NB4 (cell line): ENCODE results near the gene LMO1.

Experiments used
- POLR2A ChIP-seq: IDR thresholded peaks from 2 replicates; pipeline ENCODE4 v1.6.1; 2011; ENCODE audit warnings: mild to moderate bottlenecking; ENCODE audit not compliant: insufficient read length; ENCODE audit errors: extremely low read depth
- TF ChIP-seq, protein P1 (sequence below): IDR thresholded peaks from one replicate; pipeline ENCODE4 v1.5.1; 2012; ENCODE audit warnings: low read depth, low read length

DNA sequence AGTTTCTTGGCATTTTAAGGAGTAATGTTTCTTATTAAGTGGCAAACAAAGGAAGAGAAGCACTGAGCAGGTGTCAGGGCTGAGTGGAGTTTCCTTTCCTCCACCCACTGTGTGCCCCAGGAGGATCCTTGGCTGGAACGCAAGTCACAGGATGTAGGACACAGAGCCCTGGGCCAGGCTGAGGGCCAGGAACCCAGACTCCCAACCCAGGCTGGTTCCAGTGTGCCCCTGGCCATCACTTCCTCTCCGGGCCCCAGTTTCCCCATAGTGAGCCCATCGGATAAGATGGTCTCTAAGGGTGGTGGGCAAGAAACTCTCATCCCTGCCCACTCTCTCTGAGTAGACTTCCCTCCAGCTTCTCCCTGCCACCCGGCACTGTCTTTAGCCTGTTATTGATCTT, 45.3 kb downstream of the LMO1 start:
- TF ChIP-seq, protein P1, sequence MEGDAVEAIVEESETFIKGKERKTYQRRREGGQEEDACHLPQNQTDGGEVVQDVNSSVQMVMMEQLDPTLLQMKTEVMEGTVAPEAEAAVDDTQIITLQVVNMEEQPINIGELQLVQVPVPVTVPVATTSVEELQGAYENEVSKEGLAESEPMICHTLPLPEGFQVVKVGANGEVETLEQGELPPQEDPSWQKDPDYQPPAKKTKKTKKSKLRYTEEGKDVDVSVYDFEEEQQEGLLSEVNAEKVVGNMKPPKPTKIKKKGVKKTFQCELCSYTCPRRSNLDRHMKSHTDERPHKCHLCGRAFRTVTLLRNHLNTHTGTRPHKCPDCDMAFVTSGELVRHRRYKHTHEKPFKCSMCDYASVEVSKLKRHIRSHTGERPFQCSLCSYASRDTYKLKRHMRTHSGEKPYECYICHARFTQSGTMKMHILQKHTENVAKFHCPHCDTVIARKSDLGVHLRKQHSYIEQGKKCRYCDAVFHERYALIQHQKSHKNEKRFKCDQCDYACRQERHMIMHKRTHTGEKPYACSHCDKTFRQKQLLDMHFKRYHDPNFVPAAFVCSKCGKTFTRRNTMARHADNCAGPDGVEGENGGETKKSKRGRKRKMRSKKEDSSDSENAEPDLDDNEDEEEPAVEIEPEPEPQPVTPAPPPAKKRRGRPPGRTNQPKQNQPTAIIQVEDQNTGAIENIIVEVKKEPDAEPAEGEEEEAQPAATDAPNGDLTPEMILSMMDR, result no peak
- TF ChIP-seq POLR2A, result no peak
